ENCODE data around the gene TAS1R2. TPM values are rescaled to one million over a fixed set of nuclear protein-coding genes. Genes with fewer than 3 reads are reported as not detected.
"Not testable (repeated sequence)": the region's sequence is repeated elsewhere in the genome, so short reads cannot be mapped to it uniquely, and the experiment has no call there.

Gene TAS1R2
- total RNA-seq, 1 donor from 2014 or later: not detected

DNA sequence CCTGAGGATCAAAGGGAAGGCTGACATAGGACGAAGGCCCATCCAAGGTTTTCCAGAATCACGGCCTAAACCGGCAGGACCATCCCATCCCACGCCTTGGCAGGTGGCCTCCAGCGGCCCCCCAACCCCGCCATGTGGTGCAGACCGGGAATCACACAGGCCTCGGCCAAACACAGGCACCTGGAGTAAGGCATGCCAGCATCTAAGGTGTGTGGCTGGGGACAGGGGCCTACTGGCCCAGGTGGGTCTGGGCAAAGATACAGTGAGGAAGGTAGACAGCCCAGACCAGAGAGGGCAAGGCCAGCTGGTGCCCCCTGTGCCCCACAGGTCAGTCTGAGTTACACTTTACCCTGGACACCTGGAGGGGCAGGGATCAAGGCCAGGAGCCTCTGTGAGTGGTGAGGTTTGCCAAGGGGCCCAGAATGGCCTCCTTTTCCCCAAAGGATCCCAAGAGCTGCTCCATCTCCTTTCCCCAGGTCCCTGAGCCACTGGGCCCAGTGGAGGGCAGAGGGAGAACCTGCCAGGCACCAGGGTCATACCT lies 12.7 kb upstream of the TAS1R2 start:
- ATAC-seq (no peak), DNase-seq (no peak)
- intact Hi-C loops (cut with micrococcal nuclease): no loop called here

DNA sequence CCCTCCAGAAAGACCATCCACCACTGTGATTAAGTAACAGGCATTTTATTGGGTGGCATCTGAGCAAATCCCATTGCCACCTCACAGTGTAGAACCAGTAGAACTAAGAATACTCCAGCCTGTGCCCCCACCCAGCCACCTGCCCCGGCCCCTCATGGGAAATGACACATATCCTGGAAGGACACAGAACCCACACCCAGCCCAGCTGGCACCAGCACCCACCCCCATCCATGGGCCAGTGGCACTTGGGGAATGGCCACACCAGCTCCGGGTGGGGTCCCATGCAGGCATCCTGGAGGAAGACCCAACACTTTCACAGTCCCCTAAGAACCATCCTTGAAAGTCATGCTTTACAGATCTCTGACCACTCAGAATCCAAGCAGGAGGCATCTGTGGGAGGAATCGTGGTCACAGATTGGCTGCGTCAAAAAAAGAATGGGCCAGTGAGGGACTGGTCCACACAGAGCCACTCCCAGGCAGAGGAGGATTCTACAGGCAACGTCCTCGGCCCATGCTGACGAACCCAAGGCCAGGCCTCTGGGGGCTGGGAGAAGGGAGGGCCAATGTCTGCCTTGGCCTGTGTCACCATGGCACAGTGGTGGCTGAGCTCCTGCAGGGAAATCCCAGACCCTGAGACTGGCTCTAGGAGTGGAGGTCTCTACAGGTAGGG lies 12.1 kb upstream of the TAS1R2 start:
- DNase-seq (no peak), ATAC-seq (no peak)
- intact Hi-C loops (cut with micrococcal nuclease): no loop called here

- intact Hi-C loops (cut with micrococcal nuclease): no loop called here
- no peak for DNase-seq
- no peak for ATAC-seq
Observed at GRCh38 chr1:18870957-18871356, 11.5 kb upstream of the TAS1R2 start.

- not testable (repeated sequence) for DNase-seq
Observed at GRCh38 chr1:18870595-18870865, 11.1 kb upstream of the TAS1R2 start.

DNA sequence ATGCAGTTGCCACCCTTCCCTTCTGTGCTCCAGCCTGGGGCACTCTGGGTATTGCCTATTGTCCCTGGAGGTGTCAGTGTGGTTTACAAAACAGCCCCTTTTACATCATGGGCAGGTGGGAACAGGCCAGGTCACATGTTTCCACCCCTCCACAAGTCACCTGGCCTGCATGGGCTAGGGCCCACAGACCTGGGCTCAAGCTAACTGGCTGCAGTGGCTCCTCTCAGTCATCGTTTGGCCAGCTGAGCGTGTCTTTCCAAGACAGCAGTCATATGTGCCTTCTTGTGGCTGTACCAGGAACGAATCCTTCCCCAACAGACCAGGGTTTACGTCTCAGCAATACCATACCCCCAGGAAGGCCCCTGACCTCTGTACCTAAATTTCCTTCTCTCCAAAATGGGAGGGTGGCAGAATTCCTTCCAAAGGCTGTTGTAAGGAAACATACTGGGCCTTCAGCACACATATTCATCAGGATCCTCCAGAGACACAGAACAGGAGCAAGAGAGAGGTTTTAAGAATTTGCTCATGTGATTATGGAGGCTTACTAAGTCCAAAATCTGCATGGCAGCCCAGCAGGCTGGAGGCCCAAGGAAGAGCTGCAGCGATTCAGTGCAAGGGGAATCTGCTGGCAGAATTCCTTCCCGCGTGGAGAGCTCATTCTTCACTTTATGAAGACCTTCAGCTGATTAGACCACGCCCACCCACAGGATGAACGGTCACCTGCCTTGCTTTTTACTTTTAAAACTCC lies 10.6 kb upstream of the TAS1R2 start:
- intact Hi-C loops (cut with micrococcal nuclease): no loop called here
- no peak for ATAC-seq
- no peak for DNase-seq

More at GRCh38 chr1:18870595-18870865, 11.1 kb upstream of the TAS1R2 start:
- intact Hi-C loops (cut with micrococcal nuclease); ATAC-seq: not testable (repeated sequence)

DNA sequence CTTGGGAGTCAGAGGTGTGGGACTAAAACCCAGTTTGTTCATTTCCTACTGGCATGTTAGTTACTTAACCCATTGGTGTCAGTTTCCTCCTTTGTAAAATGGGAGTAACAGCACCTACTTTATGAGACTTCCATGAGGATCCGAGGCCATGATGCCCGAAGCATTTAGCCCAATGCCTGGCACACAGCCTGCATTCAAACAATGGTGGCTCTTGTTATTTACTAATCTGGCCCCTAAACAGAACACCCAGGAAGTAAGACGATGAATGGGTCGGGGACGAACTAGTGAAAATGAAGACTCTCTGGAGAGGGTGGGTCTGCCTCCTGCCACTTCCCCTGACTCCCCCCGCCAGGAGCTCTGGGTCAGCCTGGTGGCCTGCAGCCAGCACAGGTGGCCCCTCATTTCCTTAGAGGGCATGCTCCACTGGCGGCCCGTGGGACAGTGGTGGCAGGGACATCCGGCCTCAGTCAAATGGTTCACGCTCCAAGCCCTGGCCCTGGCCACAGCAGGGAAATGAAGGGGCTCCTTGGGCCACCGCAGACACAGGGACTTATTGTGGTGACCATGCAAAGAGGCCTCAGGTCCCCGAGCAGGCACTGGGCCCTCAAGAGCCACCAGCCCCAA lies 9.5 kb upstream of the TAS1R2 start:
- intact Hi-C loops (cut with micrococcal nuclease): no loop called here
- no peak for DNase-seq
- ATAC-seq: no peak

GRCh38 chr1:18868354-18868753 lies 8.9 kb upstream of the TAS1R2 start:
- intact Hi-C loops (cut with micrococcal nuclease): no loop called here
- DNase-seq (no peak), ATAC-seq (no peak)

DNA sequence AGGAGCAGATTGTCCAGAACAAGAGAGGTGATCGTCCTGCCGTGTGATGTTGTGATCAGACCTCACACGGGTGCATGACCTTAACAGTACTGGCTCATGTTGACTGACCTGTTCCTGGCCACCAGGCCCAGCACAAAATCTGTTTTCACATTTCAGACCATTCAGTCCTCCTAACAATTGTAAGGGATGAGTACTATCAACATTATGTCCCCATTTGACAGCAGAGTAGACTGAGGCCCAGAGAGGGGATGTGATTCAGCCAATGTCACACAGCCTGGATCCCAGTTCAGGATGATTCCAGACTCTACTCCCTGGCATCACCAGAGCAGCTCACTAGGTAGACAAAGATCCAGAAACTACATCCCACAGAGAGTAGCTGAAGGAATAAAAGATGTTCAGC lies 7.4 kb upstream of the TAS1R2 start:
- intact Hi-C loops (cut with micrococcal nuclease): no loop called here
- ATAC-seq: no peak

DNA sequence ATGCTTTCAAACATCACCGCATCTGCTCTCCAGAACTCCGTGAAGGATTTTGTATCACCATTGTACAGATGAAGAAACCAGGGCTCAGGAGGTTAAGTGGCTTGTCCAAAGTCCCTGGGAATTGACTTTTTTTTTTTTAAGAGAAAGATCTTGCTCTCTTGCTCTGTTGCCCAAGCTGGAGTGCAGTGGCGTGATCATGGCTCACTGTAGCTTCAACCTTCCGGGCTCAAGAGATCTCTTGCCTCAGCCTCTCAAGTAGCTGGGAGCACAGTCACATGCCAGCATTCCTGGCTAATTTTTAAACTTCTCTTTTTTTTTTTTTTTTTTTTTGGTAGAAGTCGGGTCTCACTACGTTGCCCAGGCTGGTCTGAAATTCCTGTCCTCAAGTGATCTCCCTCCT lies 6.9 kb upstream of the TAS1R2 start:
- ATAC-seq (no peak), DNase-seq (no peak)
- intact Hi-C loops (cut with micrococcal nuclease): no loop called here

More for the DNA sequence above, 7.4 kb upstream of the TAS1R2 start:
- no peak for DNase-seq

DNA sequence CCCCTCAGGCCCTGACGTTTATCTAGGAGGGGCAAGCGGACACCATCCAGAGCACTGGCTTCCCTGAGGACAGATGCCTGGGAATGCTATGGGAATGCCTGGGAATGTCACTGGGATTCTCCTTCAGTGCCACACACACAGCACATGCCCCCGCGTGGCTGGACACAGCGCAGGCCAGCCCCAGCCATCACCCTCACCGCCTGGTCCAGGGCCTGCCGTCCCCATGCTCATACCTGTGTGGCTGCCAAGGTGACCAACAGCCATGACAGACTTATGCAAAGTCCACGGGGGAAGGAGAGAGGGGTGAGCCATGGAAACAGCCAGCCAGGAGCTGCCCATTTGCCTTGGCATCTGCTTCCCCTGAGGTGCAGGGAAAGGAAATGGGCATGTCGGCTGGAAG lies 5.7 kb upstream of the TAS1R2 start:
- intact Hi-C loops (cut with micrococcal nuclease): no loop called here
- DNase-seq (no peak), ATAC-seq (no peak)

DNA sequence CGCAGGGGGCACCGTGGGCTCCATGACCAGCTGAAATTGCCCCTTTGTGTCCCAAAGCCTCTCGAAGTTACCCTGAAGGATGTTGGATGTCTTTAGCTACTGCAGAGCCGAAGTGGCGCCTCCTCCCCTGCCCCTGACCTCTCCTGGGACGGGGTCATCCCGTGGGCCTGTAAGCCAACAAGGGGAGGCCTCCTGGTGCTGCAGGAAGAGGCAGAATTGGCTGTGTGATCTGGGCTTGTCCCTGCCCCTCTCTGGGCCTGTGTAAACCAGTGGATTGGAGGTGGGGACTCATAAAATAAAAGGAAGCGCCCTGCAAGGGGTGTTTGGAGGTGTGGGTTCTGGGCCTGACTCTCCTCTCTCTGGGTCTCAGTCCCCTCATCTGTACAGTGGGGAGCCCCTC lies 2.1 kb upstream of the TAS1R2 start:
- no peak for DNase-seq
- intact Hi-C loops (cut with micrococcal nuclease): no loop called here
- ATAC-seq: no peak

GRCh38 chr1:18861082-18861481 lies 1.6 kb upstream of the TAS1R2 start:
- no peak for DNase-seq
- intact Hi-C loops (cut with micrococcal nuclease): no loop called here
- ATAC-seq: no peak

DNA sequence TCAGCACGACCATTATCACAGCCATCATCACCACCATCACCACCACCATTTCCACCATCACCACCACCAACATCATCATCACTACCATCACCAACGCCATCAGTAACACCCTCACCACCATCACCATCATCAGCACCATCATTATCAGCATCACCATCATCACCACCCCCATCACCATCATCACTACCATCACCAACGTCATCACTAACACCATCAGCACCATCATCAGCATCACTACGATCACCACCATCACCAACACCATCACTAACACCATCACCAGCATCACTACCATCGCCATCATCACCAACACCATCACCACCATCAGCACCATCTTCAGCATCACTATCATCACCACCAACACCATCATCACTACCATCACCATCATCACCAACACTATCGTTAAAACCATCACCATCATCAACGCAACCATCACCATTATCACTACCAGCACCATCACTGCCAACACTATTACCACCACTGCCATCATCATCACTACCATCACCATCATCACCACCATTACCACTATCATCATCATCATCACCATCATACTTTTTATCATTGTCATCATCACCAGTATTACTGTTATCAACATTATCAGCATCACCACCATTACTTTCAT lies 1.3 kb downstream of the TAS1R2 start:
- DNase-seq (no peak), ATAC-seq (no peak)
- intact Hi-C loops (cut with micrococcal nuclease): no loop called here

DNA sequence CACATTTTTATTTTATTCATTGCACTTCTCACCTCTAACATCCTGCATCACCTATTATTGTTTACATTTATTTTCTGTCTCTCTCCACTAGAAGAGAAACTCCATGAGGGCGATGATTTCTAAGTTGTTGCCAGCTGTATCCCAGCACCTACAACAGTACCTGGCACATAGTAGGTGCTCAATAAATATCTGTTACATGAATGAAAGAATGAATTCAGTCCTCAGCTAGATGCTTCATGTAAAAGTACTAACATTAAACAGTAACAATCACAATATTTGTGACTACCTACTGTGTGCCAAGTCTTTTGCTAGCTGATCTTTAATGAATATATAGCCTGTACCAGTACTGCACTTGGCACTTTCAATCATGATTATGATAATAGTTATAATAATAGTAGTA lies 3.0 kb downstream of the TAS1R2 start:
- ATAC-seq (no peak), DNase-seq (no peak)
- intact Hi-C loops (cut with micrococcal nuclease): no loop called here

GRCh38 chr1:18855573-18855972 lies 3.9 kb downstream of the TAS1R2 start:
- DNase-seq (no peak), ATAC-seq (no peak)
- intact Hi-C loops (cut with micrococcal nuclease): no loop called here

GRCh38 chr1:18854331-18855025 lies 5.0 kb downstream of the TAS1R2 start:
- ATAC-seq: no peak
- no peak for DNase-seq
- intact Hi-C loops (cut with micrococcal nuclease): no loop called here

DNA sequence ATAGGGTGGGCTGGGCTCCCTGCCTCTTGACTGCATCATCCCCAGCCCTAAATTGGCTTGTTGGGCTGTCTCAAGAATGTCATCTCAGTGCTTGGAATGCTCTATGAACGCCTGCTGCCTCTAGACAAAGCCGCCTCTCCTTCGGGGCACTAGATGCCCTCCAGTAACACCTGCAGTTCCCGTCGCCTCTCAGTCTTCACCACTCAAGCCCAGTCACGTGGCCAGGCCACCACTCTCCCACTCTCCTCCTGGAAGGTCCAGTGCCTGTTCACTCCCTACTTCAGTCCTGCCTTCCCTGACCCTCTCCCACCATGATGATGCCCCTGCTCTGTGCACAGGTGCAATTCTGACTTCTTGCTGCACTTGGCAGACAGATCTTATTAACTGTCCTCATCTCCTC lies 7.0 kb downstream of the TAS1R2 start:
- no peak for DNase-seq
- intact Hi-C loops (cut with micrococcal nuclease): no loop called here
- ATAC-seq: no peak

- no peak for ATAC-seq
- intact Hi-C loops (cut with micrococcal nuclease): no loop called here
Observed at GRCh38 chr1:18849261-18849711, 10.2 kb downstream of the TAS1R2 start.

DNA sequence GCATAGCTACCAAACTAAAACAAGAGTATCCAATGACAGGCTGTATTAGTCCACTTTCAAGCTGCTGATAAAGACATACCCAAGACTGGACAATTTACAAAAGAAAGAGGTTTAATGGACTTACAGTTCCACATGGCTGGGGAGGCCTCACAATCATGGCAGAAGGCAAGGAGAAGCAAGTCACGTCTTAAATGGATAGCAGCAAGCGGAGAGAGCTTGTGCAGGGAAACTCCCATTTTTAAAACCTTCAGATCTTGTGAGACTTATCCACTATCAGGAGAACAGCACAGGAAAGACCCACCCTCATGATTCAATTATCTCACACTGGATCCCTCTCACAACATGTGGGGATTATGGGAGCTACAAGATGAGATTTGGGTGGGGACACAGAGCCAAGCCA lies 11.7 kb downstream of the TAS1R2 start:
- ATAC-seq; DNase-seq; intact Hi-C loops (cut with micrococcal nuclease): not testable (repeated sequence)

More at GRCh38 chr1:18849261-18849711, 10.2 kb downstream of the TAS1R2 start:
- no peak for DNase-seq

All from left ventricle myocardium superior (tissue), 1 donor.